ENCODE measurements around the gene TMEM170B. TPM values are rescaled to one million over a fixed set of nuclear protein-coding genes. Genes with fewer than 3 reads are reported as not detected.

TMEM170B gene
- total RNA-seq, 1 donor from 2014 or later = 19.3 TPM

DNA sequence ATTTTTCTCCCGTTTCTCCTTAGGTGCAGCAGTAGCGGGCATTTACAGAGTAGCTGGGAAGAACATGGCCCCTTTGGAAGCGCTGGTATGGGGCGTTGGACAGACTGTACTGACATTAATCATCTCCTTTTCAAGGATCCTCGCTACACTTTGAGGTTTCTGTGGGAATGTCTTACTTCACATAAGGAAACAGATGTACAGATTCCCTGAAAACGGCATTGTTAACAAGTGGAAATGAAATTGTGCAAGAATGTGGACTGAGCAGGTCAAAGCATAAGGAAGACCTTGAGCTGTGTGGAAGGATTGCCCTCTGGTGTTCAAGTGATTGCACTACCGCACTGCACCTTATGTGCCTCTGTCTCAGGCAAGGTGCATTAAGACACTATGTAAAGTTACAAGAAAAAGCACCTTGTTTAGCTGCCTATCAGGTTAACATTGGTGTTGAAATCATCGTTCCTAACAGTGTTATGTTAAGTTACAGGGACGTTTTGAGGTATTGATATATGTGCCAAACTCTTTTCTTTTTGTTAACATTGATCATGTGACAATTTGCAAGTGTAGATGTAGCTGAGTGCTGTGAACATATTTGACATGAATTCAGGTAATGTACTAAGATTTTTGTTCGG lies 38.0 kb downstream of the TMEM170B start:
- no peaks in the 10 kb centered on the region for H3K27me3 Mint-ChIP-seq (ENCODE audit: low read depth)
- DNase-seq (ENCODE audit: low read depth, low spot score) = peak; percentile 40
- H3K4me1 Mint-ChIP-seq = no peaks in the 10 kb centered on the region
- H3K36me3 Mint-ChIP-seq (ENCODE audit: low read depth) = no peaks in the 10 kb centered on the region
- no peak overlapping the region for H3K27ac Mint-ChIP-seq (ENCODE audit: unreplicated experiment)
- H3K9me3 Mint-ChIP-seq = no peaks in the 10 kb centered on the region
- TF ChIP-seq, protein P1, sequence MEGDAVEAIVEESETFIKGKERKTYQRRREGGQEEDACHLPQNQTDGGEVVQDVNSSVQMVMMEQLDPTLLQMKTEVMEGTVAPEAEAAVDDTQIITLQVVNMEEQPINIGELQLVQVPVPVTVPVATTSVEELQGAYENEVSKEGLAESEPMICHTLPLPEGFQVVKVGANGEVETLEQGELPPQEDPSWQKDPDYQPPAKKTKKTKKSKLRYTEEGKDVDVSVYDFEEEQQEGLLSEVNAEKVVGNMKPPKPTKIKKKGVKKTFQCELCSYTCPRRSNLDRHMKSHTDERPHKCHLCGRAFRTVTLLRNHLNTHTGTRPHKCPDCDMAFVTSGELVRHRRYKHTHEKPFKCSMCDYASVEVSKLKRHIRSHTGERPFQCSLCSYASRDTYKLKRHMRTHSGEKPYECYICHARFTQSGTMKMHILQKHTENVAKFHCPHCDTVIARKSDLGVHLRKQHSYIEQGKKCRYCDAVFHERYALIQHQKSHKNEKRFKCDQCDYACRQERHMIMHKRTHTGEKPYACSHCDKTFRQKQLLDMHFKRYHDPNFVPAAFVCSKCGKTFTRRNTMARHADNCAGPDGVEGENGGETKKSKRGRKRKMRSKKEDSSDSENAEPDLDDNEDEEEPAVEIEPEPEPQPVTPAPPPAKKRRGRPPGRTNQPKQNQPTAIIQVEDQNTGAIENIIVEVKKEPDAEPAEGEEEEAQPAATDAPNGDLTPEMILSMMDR (conservative IDR thresholded peaks at IDR 0.05) = peak; percentile 92
- H3K4me3 Mint-ChIP-seq = no peak overlapping the region

DNA sequence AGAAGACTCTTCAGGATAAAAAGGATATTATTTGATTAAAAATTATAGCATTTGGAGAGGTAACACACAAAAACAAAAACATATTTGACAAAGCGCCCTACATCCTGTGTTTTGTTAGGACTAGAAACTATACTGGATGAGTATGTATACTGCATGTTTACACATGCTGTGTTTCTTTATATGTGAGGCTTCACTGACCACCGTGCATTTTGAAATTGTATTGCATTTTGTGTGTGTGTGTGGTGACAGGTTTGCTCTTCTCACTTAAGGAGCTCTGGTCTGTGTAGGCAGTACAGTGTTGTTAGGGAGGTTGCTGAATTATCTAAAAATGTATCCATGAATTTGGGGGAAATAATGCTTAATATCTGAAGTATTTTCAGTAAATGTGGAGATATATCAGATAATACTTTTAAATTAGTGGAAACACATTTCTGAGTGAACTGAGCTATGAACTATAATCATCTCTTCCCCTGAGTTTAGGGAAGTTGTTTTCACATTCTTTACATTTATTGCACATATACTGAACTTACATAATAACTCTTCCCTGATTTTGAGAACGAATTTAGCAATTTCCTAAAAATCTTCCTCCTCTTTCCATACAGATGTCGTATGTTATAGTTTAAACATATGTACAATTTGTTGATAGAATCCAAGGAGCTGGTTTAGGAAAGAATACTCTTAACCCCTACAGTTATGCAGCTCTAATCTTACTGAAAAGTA lies 43.3 kb downstream of the TMEM170B start:
- TF ChIP-seq, protein P1 (conservative IDR thresholded peaks at IDR 0.05) = no peak

DNA sequence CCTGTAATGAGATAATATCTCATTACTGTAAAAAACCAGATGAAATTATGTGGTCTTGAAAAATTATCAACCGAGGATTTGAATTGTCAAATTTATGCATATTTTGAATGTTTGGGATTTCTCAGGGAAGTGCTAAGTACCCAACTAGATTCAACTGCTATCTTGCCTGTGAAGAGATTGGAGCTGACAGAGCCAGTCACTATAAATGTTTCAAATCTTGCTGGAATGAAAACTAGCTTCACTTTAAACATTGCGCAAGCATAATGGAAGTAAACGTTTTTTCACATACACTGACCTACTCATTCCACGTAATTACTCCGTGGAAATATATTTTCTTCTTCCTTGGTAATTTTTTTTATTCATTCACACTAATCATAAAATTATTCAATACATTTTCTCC lies 46.7 kb downstream of the TMEM170B start:
- peaks cover 9% of the 10 kb centered on the region for H3K4me1 Mint-ChIP-seq
- H3K4me3 Mint-ChIP-seq = no peak overlapping the region
- DNase-seq (ENCODE audit: low read depth, low spot score) = no peak
- no peaks in the 10 kb centered on the region for H3K27me3 Mint-ChIP-seq (ENCODE audit: low read depth)
- no peaks in the 10 kb centered on the region for H3K36me3 Mint-ChIP-seq (ENCODE audit: low read depth)
- no peak overlapping the region for H3K27ac Mint-ChIP-seq (ENCODE audit: unreplicated experiment)
- TF ChIP-seq, protein P1 (conservative IDR thresholded peaks at IDR 0.05) = no peak
- no peaks in the 10 kb centered on the region for H3K9me3 Mint-ChIP-seq

More for the DNA sequence above, 43.3 kb downstream of the TMEM170B start:
- H3K4me3 Mint-ChIP-seq = no peak overlapping the region
- H3K4me1 Mint-ChIP-seq = no peaks in the 10 kb centered on the region
- H3K27ac Mint-ChIP-seq (ENCODE audit: unreplicated experiment) = no peak overlapping the region
- no peaks in the 10 kb centered on the region for H3K27me3 Mint-ChIP-seq (ENCODE audit: low read depth)
- DNase-seq (ENCODE audit: low read depth, low spot score) = no peak
- no peaks in the 10 kb centered on the region for H3K9me3 Mint-ChIP-seq
- no peaks in the 10 kb centered on the region for H3K36me3 Mint-ChIP-seq (ENCODE audit: low read depth)

DNA sequence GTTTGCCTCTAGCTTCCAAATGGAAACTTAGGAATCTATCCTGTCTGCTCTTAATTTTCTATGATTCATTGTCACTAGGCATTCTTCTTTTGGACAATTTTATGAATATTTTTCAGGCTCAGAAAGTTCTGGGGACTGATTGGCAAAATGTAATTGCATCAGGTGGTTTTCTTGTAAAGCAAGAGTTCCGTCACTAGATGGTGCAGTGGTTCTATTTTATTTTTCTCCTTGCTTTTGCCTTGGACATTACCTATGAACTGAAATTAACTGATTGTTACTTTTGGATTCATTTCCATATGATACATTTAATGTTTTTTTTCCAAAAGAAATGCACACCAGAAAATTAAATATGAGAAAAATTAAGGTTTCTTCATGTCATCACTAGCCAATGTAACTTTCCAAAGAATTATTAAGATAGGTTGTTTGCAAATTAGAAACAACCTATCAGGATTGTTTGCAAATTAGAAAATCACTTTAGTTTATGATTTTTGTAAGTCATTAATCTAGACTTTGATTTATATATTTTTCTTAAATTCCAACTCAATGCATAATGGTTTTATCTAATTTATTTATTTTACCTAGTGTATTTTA lies 48.0 kb downstream of the TMEM170B start:
- H3K4me3 Mint-ChIP-seq = no peak overlapping the region
- TF ChIP-seq, protein P1 (conservative IDR thresholded peaks at IDR 0.05) = peak; percentile 84
- no peaks in the 10 kb centered on the region for H3K27me3 Mint-ChIP-seq (ENCODE audit: low read depth)
- H3K36me3 Mint-ChIP-seq (ENCODE audit: low read depth) = no peaks in the 10 kb centered on the region
- peaks cover 9% of the 10 kb centered on the region for H3K4me1 Mint-ChIP-seq
- no peak for DNase-seq (ENCODE audit: low read depth, low spot score)
- H3K27ac Mint-ChIP-seq (ENCODE audit: unreplicated experiment) = no peak overlapping the region
- no peaks in the 10 kb centered on the region for H3K9me3 Mint-ChIP-seq

DNA sequence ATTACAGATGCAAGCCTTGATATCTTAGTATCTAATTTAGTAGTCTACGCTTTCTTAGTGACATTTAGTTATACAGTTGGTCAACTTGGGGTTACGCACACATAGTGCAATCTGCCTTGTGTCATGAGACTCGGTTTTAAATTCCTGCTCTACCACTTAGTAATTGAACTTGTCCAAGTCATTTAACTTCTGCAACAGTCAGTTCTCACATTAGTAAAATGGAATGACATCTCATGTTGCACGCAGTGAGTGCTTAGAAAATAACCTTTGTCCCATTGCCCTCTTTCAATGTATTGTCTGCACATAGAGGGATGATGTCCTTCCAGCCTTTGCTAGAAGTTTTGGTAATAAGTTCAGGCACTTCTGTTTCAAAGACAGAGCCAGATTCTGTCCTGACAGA lies 48.6 kb downstream of the TMEM170B start:
- Mint-ChIP-seq H3K4me3 (no peak overlapping the region), H3K4me1 (peaks cover 9% of the 10 kb centered on the region), H3K36me3 (ENCODE audit: low read depth) (no peaks in the 10 kb centered on the region), H3K9me3 (no peaks in the 10 kb centered on the region), H3K27me3 (ENCODE audit: low read depth) (no peaks in the 10 kb centered on the region), H3K27ac (ENCODE audit: unreplicated experiment) (no peak overlapping the region)
- no peak for DNase-seq (ENCODE audit: low read depth, low spot score)
- TF ChIP-seq, protein P1 (conservative IDR thresholded peaks at IDR 0.05) = no peak

All from neural crest cell (in vitro differentiated cells).